HepG2 (cell line): Measurements from ENCODE around the gene ZFP36L2. TPM values are rescaled to one million over a fixed set of nuclear protein-coding genes. Genes with fewer than 3 reads are reported as not detected.

Source experiments
- ATF1 ChIP-seq: IDR thresholded peaks from 2 replicates; pipeline ENCODE4 v1.6.1; 2016; ENCODE audit warnings: mild to moderate bottlenecking, control low read depth
- FOXA1 ChIP-seq, 2 experiments: fragments of 450-650 bp in 1 of 2; sonication (generic) in 1 of 2; formaldehyde crosslinking in 1 of 2; IDR thresholded peaks; 2 replicates each; pipeline versions ENCODE4 v1.4.0 to v1.6.1; 2016 to 2020; ENCODE audit warnings: missing genetic modification reagents in 1 of 2
- GATAD2A ChIP-seq: IDR thresholded peaks from 2 replicates; pipeline ENCODE4 v1.6.1; 2016
- MAFG ChIP-seq: sonication (generic); formaldehyde crosslinking; IDR thresholded peaks from 2 replicates; pipeline ENCODE4 v1.5.1; 2020; ENCODE audit warnings: mild to moderate bottlenecking, missing genetic modification reagents
- RAD21 ChIP-seq: fragments of 450-650 bp; formaldehyde crosslinking; IDR thresholded peaks from 2 replicates; pipeline ENCODE4 v1.5.0; 2020; ENCODE audit warnings: mild to moderate bottlenecking
- RELA ChIP-seq: sonication (generic); formaldehyde crosslinking; IDR thresholded peaks from 2 replicates; pipeline ENCODE4 v1.4.0; 2020; ENCODE audit warnings: missing genetic modification reagents
- SALL1 ChIP-seq: sonication (generic); formaldehyde crosslinking; IDR thresholded peaks from 2 replicates; pipeline ENCODE4 v1.8.0; 2022; ENCODE audit warnings: mild to moderate bottlenecking, missing genetic modification reagents
- SSRP1 ChIP-seq: IDR thresholded peaks from 2 replicates; pipeline ENCODE4 v1.6.1; 2016; ENCODE audit warnings: control low read depth
- ZBTB8A ChIP-seq: sonication (generic); formaldehyde crosslinking; IDR thresholded peaks from 2 replicates; pipeline ENCODE4 v1.4.0; 2020; ENCODE audit warnings: mild to moderate bottlenecking, low read depth, missing genetic modification reagents, borderline replicate concordance
- ZNF143 ChIP-seq: sonication (generic); formaldehyde crosslinking; IDR thresholded peaks from 2 replicates; pipeline ENCODE4 v1.4.0; 2020; ENCODE audit warnings: missing genetic modification reagents
- ZNF282 ChIP-seq: fragments of 450-650 bp; IDR thresholded peaks from 2 replicates; pipeline ENCODE4 v1.6.1; 2018; ENCODE audit not compliant: partially characterized antibody
- ZNF33A ChIP-seq: sonication (generic); formaldehyde crosslinking; IDR thresholded peaks from 2 replicates; pipeline ENCODE4 v1.5.1; 2020; ENCODE audit warnings: missing genetic modification reagents, mild to moderate bottlenecking, moderate library complexity, borderline replicate concordance
- ZNF460 ChIP-seq: sonication (generic); formaldehyde crosslinking; IDR thresholded peaks from 2 replicates; pipeline ENCODE4 v1.5.1; 2020; ENCODE audit warnings: missing genetic modification reagents, mild to moderate bottlenecking, borderline replicate concordance
- ZNF484 ChIP-seq: sonication (generic); formaldehyde crosslinking; IDR thresholded peaks from 2 replicates; pipeline ENCODE4 v1.5.1; 2020; ENCODE audit warnings: mild to moderate bottlenecking, low read depth, missing genetic modification reagents, borderline replicate concordance
- ZNF775 ChIP-seq: sonication (generic); formaldehyde crosslinking; IDR thresholded peaks from 2 replicates; pipeline ENCODE4 v1.4.0; 2020; ENCODE audit warnings: missing genetic modification reagents, mild to moderate bottlenecking, moderate library complexity, borderline replicate concordance
- polyA plus RNA-seq, 8 experiments: library from polyadenylated mRNA; depleted of rRNA in 3 of 8; stranded (reverse) in 7 of 8; unstranded in 1 of 8; fragments of >200 nt; fragmentation: Illumina TruSeq in 4 of 8; extraction: Trizol in 4 of 8; gene quantifications; 2 replicates each; pipeline versions ENCODE4 v1.2.1 to v1.2.3, GENCODE V29; 2011 to 2016; ENCODE audit warnings: low read depth in 4 of 8, missing spikeins in 1 of 8, mixed read lengths in 1 of 8; ENCODE audit not compliant: insufficient read depth in 1 of 8
- total RNA-seq, 5 experiments: library from RNA; depleted of rRNA; stranded (reverse); fragments of >200 nt; fragmentation: Illumina TruSeq; extraction: Trizol; gene quantifications; 2 replicates each; pipeline ENCODE4 v1.2.3, GENCODE V29; 2016; ENCODE audit warnings: low read depth in 1 of 5
- TF ChIP-seq, protein P1 (sequence below): sonication (generic); formaldehyde crosslinking; IDR thresholded peaks from 2 replicates; pipeline ENCODE4; 2020; ENCODE audit warnings: missing genetic modification reagents, mild to moderate bottlenecking, borderline replicate concordance
- TF ChIP-seq, protein P2 (sequence below), 2 experiments: fragments of 450-650 bp in 1 of 2; sonication (generic) in 1 of 2; formaldehyde crosslinking; IDR thresholded peaks; 2 replicates each; pipeline versions ENCODE4 v1.5.0 to v1.8.0; 2020 to 2022; ENCODE audit warnings: mild to moderate bottlenecking in 1 of 2, missing genetic modification reagents in 1 of 2
- TF ChIP-seq, protein P3 (sequence below): sonication (generic); formaldehyde crosslinking; IDR thresholded peaks from 2 replicates; pipeline ENCODE4 v1.5.1; 2020; ENCODE audit warnings: mild to moderate bottlenecking, moderate library complexity, missing genetic modification reagents
- TF ChIP-seq, protein P4 (sequence below): sonication (generic); formaldehyde crosslinking; IDR thresholded peaks from 2 replicates; pipeline ENCODE4 v1.4.0; 2020; ENCODE audit warnings: mild to moderate bottlenecking, missing genetic modification reagents
- TF ChIP-seq, protein P5 (sequence below): sonication (generic); formaldehyde crosslinking; IDR thresholded peaks from 2 replicates; pipeline ENCODE4 v1.8.0; 2022; ENCODE audit warnings: missing genetic modification reagents, mild to moderate bottlenecking, moderate library complexity, borderline replicate concordance

ZFP36L2 gene
- total and polyA plus RNA-seq, 2 of the 13 experiments (the other 11 are each of a cell fraction or from before 2014, with no cell fraction given): 11.2 to 21.8 TPM

- TF ChIP-seq, protein P1, sequence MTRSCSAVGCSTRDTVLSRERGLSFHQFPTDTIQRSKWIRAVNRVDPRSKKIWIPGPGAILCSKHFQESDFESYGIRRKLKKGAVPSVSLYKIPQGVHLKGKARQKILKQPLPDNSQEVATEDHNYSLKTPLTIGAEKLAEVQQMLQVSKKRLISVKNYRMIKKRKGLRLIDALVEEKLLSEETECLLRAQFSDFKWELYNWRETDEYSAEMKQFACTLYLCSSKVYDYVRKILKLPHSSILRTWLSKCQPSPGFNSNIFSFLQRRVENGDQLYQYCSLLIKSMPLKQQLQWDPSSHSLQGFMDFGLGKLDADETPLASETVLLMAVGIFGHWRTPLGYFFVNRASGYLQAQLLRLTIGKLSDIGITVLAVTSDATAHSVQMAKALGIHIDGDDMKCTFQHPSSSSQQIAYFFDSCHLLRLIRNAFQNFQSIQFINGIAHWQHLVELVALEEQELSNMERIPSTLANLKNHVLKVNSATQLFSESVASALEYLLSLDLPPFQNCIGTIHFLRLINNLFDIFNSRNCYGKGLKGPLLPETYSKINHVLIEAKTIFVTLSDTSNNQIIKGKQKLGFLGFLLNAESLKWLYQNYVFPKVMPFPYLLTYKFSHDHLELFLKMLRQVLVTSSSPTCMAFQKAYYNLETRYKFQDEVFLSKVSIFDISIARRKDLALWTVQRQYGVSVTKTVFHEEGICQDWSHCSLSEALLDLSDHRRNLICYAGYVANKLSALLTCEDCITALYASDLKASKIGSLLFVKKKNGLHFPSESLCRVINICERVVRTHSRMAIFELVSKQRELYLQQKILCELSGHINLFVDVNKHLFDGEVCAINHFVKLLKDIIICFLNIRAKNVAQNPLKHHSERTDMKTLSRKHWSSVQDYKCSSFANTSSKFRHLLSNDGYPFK: no peak
- TF ChIP-seq, protein P2, sequence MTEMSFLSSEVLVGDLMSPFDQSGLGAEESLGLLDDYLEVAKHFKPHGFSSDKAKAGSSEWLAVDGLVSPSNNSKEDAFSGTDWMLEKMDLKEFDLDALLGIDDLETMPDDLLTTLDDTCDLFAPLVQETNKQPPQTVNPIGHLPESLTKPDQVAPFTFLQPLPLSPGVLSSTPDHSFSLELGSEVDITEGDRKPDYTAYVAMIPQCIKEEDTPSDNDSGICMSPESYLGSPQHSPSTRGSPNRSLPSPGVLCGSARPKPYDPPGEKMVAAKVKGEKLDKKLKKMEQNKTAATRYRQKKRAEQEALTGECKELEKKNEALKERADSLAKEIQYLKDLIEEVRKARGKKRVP (CRISPR knock-in tag; IDR thresholded peaks at IDR 0.05): no peak
- TF ChIP-seq, protein P3, sequence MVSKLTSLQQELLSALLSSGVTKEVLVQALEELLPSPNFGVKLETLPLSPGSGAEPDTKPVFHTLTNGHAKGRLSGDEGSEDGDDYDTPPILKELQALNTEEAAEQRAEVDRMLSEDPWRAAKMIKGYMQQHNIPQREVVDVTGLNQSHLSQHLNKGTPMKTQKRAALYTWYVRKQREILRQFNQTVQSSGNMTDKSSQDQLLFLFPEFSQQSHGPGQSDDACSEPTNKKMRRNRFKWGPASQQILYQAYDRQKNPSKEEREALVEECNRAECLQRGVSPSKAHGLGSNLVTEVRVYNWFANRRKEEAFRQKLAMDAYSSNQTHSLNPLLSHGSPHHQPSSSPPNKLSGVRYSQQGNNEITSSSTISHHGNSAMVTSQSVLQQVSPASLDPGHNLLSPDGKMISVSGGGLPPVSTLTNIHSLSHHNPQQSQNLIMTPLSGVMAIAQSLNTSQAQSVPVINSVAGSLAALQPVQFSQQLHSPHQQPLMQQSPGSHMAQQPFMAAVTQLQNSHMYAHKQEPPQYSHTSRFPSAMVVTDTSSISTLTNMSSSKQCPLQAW (CRISPR knock-in tag): peak; percentile 52; the same call in 1 of the 2 replicates
- no peak for TF ChIP-seq ZNF484 (CRISPR knock-in tag)
- no peak for TF ChIP-seq RELA (CRISPR knock-in tag)
- no peak for TF ChIP-seq ZNF282
- no peak for TF ChIP-seq ZBTB8A (CRISPR knock-in tag)
- TF ChIP-seq, protein P4, sequence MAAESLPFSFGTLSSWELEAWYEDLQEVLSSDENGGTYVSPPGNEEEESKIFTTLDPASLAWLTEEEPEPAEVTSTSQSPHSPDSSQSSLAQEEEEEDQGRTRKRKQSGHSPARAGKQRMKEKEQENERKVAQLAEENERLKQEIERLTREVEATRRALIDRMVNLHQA (CRISPR knock-in tag): no peak
- TF ChIP-seq, protein P5, sequence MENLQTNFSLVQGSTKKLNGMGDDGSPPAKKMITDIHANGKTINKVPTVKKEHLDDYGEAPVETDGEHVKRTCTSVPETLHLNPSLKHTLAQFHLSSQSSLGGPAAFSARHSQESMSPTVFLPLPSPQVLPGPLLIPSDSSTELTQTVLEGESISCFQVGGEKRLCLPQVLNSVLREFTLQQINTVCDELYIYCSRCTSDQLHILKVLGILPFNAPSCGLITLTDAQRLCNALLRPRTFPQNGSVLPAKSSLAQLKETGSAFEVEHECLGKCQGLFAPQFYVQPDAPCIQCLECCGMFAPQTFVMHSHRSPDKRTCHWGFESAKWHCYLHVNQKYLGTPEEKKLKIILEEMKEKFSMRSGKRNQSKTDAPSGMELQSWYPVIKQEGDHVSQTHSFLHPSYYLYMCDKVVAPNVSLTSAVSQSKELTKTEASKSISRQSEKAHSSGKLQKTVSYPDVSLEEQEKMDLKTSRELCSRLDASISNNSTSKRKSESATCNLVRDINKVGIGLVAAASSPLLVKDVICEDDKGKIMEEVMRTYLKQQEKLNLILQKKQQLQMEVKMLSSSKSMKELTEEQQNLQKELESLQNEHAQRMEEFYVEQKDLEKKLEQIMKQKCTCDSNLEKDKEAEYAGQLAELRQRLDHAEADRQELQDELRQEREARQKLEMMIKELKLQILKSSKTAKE: no peak
- no peak for TF ChIP-seq ZNF775 (CRISPR knock-in tag)
- no peak for TF ChIP-seq ZNF33A (CRISPR knock-in tag)
- TF ChIP-seq ATF1 (CRISPR knock-in tag): peak; percentile 47; the same call in 1 of the 2 replicates
- no peak for TF ChIP-seq SSRP1 (CRISPR knock-in tag)
- peak; percentile 82 for TF ChIP-seq GATAD2A (CRISPR knock-in tag)
- TF ChIP-seq ZNF143: no peak
- TF ChIP-seq SALL1 (CRISPR knock-in tag): peak; percentile 55; the same call in 1 of the 2 replicates
- no peak for TF ChIP-seq ZNF460 (CRISPR knock-in tag)
- TF ChIP-seq RAD21 (CRISPR knock-in tag): no peak
- no peak for TF ChIP-seq FOXA1 (IDR thresholded peaks at IDR 0.05)
- TF ChIP-seq FOXA1 (CRISPR knock-in tag; IDR thresholded peaks at IDR 0.05): peak; percentile 69
- no peak for TF ChIP-seq MAFG
These were observed 4.8 kb upstream of the ZFP36L2 start (continued) for GRCh38 chr2:43230951-43231827.
